Transverse colon (tissue), 3 donors: ENCODE data around the gene PTPRC.

Experiments used
- EP300 ChIP-seq: sonication (generic); formaldehyde crosslinking; IDR thresholded peaks from one replicate; pipeline ENCODE4 v1.6.1; 2017; ENCODE audit warnings: antibody characterized with exemption, low read depth
- TF ChIP-seq, protein P1 (sequence below), 5 experiments: fragments of 200-600 bp in 3 of 5; fragments of 450-650 bp in 2 of 5; sonication (generic) in 3 of 5; IDR thresholded peaks; 1 replicate in 2 of 5; 2 replicates in 3 of 5; pipeline ENCODE4 v1.5.1; 2016 to 2017; ENCODE audit warnings: antibody characterized with exemption in 5 of 5, inconsistent platforms in 3 of 5, mild to moderate bottlenecking in 2 of 5, moderate library complexity in 1 of 5

DNA sequence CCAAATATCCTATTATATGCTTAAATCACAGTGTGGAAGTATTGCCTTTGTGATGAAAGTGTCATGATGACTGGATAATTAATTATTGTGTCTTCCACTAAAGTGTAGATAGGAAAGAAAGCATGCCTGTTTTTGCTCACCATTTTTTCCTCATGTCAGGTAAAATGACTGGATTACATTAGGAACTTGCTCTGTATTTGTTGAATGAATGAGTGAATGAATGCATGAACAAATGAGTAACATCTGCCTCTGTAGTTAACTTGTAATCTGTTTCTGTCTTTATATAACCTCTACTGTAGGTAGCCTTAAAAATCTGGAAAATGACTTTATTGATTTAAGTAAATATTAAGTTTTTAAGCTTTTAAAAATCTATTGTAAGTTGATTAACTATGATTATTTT, 2.9 kb upstream of the PTPRC start:
- TF ChIP-seq, protein P1, sequence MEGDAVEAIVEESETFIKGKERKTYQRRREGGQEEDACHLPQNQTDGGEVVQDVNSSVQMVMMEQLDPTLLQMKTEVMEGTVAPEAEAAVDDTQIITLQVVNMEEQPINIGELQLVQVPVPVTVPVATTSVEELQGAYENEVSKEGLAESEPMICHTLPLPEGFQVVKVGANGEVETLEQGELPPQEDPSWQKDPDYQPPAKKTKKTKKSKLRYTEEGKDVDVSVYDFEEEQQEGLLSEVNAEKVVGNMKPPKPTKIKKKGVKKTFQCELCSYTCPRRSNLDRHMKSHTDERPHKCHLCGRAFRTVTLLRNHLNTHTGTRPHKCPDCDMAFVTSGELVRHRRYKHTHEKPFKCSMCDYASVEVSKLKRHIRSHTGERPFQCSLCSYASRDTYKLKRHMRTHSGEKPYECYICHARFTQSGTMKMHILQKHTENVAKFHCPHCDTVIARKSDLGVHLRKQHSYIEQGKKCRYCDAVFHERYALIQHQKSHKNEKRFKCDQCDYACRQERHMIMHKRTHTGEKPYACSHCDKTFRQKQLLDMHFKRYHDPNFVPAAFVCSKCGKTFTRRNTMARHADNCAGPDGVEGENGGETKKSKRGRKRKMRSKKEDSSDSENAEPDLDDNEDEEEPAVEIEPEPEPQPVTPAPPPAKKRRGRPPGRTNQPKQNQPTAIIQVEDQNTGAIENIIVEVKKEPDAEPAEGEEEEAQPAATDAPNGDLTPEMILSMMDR (IDR thresholded peaks at IDR 0.05), result no peak
- TF ChIP-seq EP300, result no peak
